Skeletal muscle tissue (tissue), 4 donors: Measurements from ENCODE around the gene VCL. TPM values are rescaled to one million over a fixed set of nuclear protein-coding genes. Genes with fewer than 3 reads are reported as not detected.
"Not testable (repeated sequence)": the region's sequence is repeated elsewhere in the genome, so short reads cannot be mapped to it uniquely, and the experiment has no call there.

Experiments used
- H3K27ac ChIP-seq: one replicate; pipeline ENCODE4 v1.7.0; 2013; ENCODE audit warnings: mild to moderate bottlenecking, low read depth, low read length, inconsistent platforms
- H3K27me3 ChIP-seq, 3 donors: one replicate each; pipeline ENCODE4 v1.7.0; 2013; ENCODE audit warnings: low read length in 3 of 3; ENCODE audit not compliant: control insufficient read depth in 3 of 3, insufficient read depth in 3 of 3
- H3K36me3 ChIP-seq, 3 donors: one replicate each; pipeline ENCODE4 v1.7.0; 2013; ENCODE audit warnings: low read length in 3 of 3; ENCODE audit not compliant: control insufficient read depth in 3 of 3, insufficient read depth in 3 of 3
- H3K4me1 ChIP-seq, 3 donors: one replicate each; pipeline ENCODE4 v1.7.0; 2013; ENCODE audit warnings: low read length in 3 of 3, mild to moderate bottlenecking in 3 of 3; ENCODE audit not compliant: control insufficient read depth in 3 of 3, insufficient read depth in 3 of 3
- H3K4me3 ChIP-seq, 3 donors: one replicate each; pipeline ENCODE4 v1.7.0; 2013; ENCODE audit warnings: low read length in 3 of 3
- H3K9ac ChIP-seq, 3 donors: one replicate each; pipeline ENCODE4 v1.7.0; 2013; ENCODE audit warnings: low read length in 3 of 3, mild to moderate bottlenecking in 3 of 3, moderate library complexity in 2 of 3, low read depth in 1 of 3
- H3K9me3 ChIP-seq, 3 donors: one replicate each; pipeline ENCODE4 v1.7.0; 2013; ENCODE audit warnings: low read length in 3 of 3; ENCODE audit not compliant: control insufficient read depth in 3 of 3
- total RNA-seq: library from RNA; depleted of rRNA; stranded (reverse); fragments of >200 nt; gene quantifications from one replicate; pipeline ENCODE4 v1.2.3, GENCODE V29; 2014
- donor health status: Osteomylitis.

VCL gene
- total RNA-seq, 1 donor from 2014 or later = 83.0 TPM

DNA sequence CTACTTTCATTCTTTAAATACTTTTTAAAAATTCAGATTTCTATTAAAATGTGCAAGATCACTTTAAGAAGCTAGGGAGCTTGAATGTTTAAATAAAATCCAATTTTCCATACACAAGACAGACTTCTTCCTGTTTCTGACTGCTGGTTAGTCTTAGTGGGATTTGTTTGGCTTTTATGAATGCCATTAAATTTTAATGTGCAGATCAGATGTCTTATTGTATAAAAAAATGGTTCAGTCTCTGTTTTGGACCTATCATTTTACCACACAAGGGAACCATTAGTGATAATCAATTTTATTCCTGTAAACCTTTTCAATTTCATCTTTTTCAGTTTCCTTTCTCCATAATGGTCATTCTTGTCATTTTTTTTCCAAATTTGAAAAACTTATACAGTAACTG, 63.2 kb downstream of the VCL start:
- Histone ChIP-seq H3K9ac (no peak overlapping the region), H3K27me3 (no peaks in the 10 kb centered on the region), H3K4me1 (peaks cover 15 to 17% (median 17%) of the 10 kb centered on the region in 3 donors), H3K36me3 (peaks cover 3 to 9% (median 4%) of the 10 kb centered on the region in 3 donors), H3K9me3 (peaks cover 0 to 5% (median 2%) of the 10 kb centered on the region in 3 donors), H3K27ac (no peak overlapping the region), H3K4me3 (no peak overlapping the region)

DNA sequence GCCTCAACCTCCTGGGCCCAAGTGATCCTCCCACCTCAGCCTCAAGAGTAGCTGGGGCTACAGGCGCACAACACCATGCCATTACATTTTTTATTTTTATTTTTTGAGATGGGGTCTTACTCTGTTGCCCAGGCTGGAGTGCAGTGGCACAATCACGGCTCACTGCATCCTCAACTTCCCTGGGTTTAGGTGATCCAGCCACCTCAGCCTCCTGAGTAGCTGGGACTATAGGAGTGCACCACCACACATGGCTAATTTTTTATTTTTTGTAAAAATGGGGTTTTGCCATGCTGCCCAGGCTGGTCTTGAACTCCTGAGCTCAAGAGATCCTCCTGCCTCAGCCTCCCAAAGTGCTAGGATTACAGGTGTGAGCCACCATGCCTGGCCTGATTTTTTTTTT, 64.1 kb downstream of the VCL start:
- H3K9me3 ChIP-seq, H3K27me3 ChIP-seq, H3K4me3 ChIP-seq, H3K9ac ChIP-seq, H3K36me3 ChIP-seq, H3K27ac ChIP-seq: not testable (repeated sequence)
- H3K4me1 ChIP-seq = peaks cover 11% of the 10 kb centered on the region in 3 donors

DNA sequence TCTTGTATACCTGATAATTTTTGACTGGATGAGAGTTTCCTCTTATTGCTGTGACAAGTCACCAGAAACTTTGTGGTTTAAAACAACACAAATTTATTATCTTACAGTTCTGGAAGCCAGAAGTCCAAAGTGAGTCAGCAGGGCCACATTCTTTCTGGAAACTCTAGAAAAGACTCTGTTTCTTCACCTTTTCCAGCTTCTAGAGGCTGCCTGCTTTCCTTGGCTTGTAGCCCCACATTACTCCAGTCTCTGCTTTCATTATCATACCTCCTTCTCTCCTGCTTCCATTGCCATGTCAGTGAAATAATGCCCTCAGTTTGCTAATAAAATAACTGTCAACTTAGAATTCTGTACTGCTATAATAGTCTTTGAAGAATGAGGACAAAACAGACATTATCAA, 65.3 kb downstream of the VCL start:
- Histone ChIP-seq H3K36me3 (peaks cover 3 to 9% (median 4%) of the 10 kb centered on the region in 3 donors), H3K27ac (no peak overlapping the region), H3K9ac (no peak overlapping the region)

DNA sequence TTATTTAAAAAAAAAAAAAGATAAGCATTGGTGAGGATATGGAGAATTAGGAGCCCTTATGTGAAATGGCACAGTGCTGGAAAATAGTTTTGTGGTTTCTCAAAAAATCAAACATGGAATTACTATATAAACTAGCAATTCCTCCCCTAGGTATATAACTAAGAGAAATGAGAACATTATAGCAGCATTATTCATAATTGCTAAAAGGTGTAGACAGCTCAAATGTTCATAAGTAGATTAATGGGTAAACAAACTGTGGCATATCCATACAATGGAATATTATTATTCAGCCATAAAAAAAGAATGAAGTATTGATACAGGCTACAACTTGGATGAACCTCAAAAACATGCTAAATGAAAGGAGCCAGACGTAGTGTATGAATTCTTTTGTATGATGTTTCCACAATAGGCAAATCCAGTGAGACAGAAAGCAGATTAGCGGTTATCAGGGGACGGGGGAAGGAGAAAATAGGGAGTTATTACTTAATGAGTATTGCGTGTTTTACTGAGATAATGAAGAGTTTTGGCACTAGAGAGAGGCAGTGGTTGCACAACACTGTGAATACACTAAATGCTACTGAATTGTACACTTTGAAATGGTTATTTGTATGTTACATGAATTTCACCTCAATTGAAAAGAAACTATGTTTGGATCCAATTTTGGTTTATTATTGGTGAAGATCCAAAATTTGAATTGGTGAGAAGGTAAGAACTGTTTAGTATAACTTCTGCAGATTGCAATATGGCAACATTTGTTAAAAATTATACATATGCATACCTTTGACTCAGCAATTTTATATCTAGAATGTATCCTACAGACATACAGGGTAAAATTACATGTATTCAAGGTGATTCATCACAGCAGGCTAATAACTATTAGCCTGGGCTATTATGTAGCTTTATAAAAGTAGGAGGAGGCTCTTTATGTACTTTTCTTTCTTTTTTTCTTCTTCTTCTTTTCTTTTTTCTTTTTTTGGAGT, 69.7 kb downstream of the VCL start:
- Histone ChIP-seq H3K9me3 (peaks cover 0 to 5% (median 2%) of the 10 kb centered on the region in 3 donors), H3K4me1 (peaks cover 9 to 22% (median 11%) of the 10 kb centered on the region in 3 donors), H3K9ac (no peak overlapping the region), H3K27ac (no peak overlapping the region), H3K36me3 (peaks cover 4 to 15% (median 15%) of the 10 kb centered on the region in 3 donors), H3K4me3 (no peak overlapping the region), H3K27me3 (no peaks in the 10 kb centered on the region)

More for the DNA sequence above, 65.3 kb downstream of the VCL start:
- Histone ChIP-seq H3K4me3 (no peak overlapping the region), H3K27me3 (no peaks in the 10 kb centered on the region), H3K9me3 (peaks cover 0 to 5% (median 2%) of the 10 kb centered on the region in 3 donors), H3K4me1 (peaks cover under 1 to 6% (median 2%) of the 10 kb centered on the region in 3 donors)

DNA sequence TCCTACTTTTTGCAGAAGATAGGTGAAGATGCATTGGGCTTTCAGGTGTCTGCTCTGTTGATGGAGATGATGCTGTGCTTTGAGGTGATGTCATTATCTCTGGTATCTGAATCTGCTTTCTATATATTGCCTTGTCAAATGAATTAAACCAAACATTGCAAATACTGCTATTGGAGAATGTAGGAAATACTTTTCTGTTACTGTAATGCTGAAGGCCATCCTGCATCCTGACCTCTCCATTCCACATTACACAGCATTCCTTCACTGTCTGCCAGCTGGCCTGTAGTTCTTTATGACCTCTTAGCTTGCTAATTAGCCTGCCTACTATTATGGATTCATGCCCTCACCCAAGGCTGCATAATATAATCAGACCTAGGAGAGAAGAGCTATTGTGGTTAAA, 73.2 kb downstream of the VCL start:
- Histone ChIP-seq H3K27ac (no peak overlapping the region), H3K36me3 (peaks cover 11 to 39% (median 25%) of the 10 kb centered on the region in 3 donors), H3K9ac (no peak overlapping the region)

DNA sequence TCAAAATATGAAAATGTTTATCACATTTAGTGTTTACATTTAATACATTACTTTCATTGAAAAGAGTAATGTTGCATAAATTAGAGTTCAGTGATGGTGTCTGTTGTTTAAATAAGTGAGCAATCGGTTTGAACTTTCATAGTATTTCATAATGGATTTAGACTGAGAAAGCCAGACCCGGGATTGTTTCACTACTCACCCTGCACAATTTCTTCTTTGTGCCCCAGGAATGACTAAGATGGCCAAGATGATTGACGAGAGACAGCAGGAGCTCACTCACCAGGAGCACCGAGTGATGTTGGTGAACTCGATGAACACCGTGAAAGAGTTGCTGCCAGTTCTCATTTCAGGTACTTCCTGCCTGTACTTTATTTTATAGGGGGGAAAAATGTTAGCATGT, 74.6 kb downstream of the VCL start:
- Histone ChIP-seq H3K4me1 (peaks cover 9 to 22% (median 11%) of the 10 kb centered on the region in 3 donors), H3K27ac (no peak overlapping the region), H3K27me3 (no peaks in the 10 kb centered on the region), H3K9ac (no peak overlapping the region), H3K36me3 (peaks cover 11 to 43% (median 25%) of the 10 kb centered on the region in 3 donors), H3K9me3 (no peaks in the 10 kb centered on the region), H3K4me3 (no peak overlapping the region)

More for the DNA sequence above, 73.2 kb downstream of the VCL start:
- H3K4me1 ChIP-seq = peaks cover 9 to 22% (median 11%) of the 10 kb centered on the region in 3 donors
- no peak overlapping the region for H3K4me3 ChIP-seq
- no peaks in the 10 kb centered on the region for H3K27me3 ChIP-seq
- H3K9me3 ChIP-seq = no peaks in the 10 kb centered on the region

DNA sequence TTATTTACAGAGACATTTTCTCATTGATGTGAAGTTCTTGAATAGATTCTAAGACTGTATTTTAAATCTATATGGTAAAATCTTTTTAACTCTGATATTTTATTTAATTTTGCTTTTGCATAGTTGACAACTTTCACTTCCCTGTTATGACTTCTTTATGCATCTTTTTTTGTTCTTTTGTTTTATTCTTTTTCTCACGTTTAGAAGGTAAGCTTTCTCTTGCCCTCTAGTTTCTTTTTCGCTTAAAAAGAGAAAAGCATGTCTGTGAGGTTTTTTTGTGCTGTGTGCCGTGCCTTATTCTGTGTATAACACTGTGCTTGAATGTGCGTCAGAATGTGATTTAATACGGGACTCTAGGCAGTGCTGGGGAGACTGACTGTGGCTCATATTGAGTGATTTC, 78.0 kb downstream of the VCL start:
- Histone ChIP-seq H3K4me1 (peaks cover 9 to 14% (median 9%) of the 10 kb centered on the region in 3 donors), H3K4me3 (no peak overlapping the region), H3K36me3 (peaks cover 11 to 40% (median 24%) of the 10 kb centered on the region in 3 donors), H3K9me3 (no peaks in the 10 kb centered on the region), H3K27me3 (no peaks in the 10 kb centered on the region), H3K9ac (no peak overlapping the region), H3K27ac (no peak overlapping the region)

DNA sequence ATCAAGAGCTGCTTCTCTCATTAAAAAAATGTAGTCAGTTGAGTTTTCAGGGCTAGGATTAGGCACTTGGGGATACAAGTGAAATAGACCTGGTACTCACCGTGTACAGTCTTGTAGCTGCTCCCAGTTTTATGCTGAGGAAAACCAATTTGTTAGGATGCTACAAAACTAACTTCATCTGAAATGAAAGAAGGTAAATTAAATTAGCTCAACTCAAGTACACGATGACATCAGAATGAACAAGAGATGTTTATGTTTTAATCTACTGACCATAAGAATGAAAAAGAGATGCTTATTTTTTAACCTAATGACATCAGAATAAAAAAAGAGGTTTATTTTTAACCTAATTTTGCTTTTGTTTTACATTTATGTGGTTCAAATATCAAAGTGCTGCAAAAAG, 79.0 kb downstream of the VCL start:
- Histone ChIP-seq H3K4me1 (peaks cover 0 to 6% (median 0%) of the 10 kb centered on the region in 3 donors), H3K9me3 (no peaks in the 10 kb centered on the region), H3K27ac (no peak overlapping the region), H3K36me3 (peaks cover 11 to 37% (median 21%) of the 10 kb centered on the region in 3 donors), H3K4me3 (no peak overlapping the region), H3K9ac (no peak overlapping the region), H3K27me3 (no peaks in the 10 kb centered on the region)

DNA sequence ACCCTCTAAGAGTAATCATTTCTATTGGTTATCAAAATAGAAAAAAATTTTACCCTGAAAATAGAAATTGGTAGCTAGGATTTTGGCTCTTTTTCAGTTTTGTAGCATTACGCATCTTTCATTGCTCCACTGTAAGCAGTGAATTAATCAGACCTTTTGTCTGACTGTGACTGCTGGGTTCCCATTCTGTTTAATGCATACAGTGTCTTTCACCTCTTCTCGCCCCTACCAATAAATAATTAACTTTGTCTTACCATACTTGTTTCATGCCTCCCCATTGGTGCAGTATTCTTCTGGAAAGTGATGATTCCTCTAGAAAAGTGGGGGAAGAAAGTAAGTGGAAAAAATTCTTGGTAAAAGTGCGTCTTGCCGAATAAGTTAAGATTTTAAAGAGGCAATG, 79.5 kb downstream of the VCL start:
- Histone ChIP-seq H3K9me3 (no peaks in the 10 kb centered on the region), H3K9ac (no peak overlapping the region), H3K27me3 (no peaks in the 10 kb centered on the region), H3K36me3 (peaks cover 11 to 40% (median 23%) of the 10 kb centered on the region in 3 donors), H3K4me1 (peaks cover 0 to 5% (median 0%) of the 10 kb centered on the region in 3 donors), H3K27ac (no peak overlapping the region), H3K4me3 (no peak overlapping the region)

DNA sequence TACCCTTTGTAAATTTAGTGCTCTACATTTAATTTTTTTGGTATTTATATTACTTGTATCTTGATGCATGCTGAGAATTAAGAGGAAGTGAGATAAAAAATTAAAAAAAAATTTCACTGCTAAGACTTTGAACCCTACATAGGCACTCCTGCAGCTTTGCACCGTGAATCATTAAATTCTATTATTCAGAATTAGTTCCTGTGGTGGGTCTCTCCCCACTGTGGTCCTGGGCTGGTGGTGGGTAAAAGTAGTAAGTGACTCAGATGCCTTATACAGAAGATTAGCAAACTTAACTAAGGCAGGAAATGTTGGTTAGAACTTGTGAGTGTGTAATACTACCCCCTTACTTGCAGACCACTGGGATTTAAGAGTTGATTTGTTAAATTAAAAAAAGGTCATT, 80.1 kb downstream of the VCL start:
- H3K36me3 ChIP-seq = peaks cover 10 to 39% (median 22%) of the 10 kb centered on the region in 3 donors

More for the DNA sequence above, 80.1 kb downstream of the VCL start:
- no peak overlapping the region for H3K4me3 ChIP-seq
- H3K9ac ChIP-seq = no peak overlapping the region
- H3K27ac ChIP-seq = no peak overlapping the region
- peaks cover 0 to 2% (median 0%) of the 10 kb centered on the region in 3 donors for H3K4me1 ChIP-seq
- H3K27me3 ChIP-seq = no peaks in the 10 kb centered on the region
- no peaks in the 10 kb centered on the region for H3K9me3 ChIP-seq
